Fibroblast of upper back skin (primary cell): ENCODE measurements around the gene SLC35E2B.
A peak's percentile ranks its signal among the peaks of the same experiment; 100 is the strongest.
"Not testable (repeated sequence)": the region's sequence is repeated elsewhere in the genome, so short reads cannot be mapped to it uniquely, and the experiment has no call there.

Experiments used
- DNase-seq: peaks from one replicate; pipeline ENCODE4 v3.0.0-alpha.2; 2013

SLC35E2B gene

GRCh38 chr1:1637479-1637875, 55.1 kb downstream of the SLC35E2B start:
- DNase-seq: not testable (repeated sequence)

GRCh38 chr1:1636621-1637478, 55.7 kb downstream of the SLC35E2B start:
- DNase-seq: not testable (repeated sequence)

GRCh38 chr1:1634613-1635012, 58.0 kb downstream of the SLC35E2B start:
- not testable (repeated sequence) for DNase-seq

GRCh38 chr1:1633409-1633808, 59.2 kb downstream of the SLC35E2B start:
- DNase-seq: not testable (repeated sequence)

- no peak for DNase-seq
These were observed 60.7 kb downstream of the SLC35E2B start, which contains the start of gene MMP23B for GRCh38 chr1:1631782-1632420. Gene MMP23B, plus strand, starts transcription at chr1:1632173. Its CDS starts 46 bp downstream, at chr1:1632219.

GRCh38 chr1:1630965-1631781, 61.4 kb downstream of the SLC35E2B start:
- no peak for DNase-seq

- peak; percentile 68 for DNase-seq
These were observed 62.2 kb downstream of the SLC35E2B start for GRCh38 chr1:1630191-1630964.

- DNase-seq: no peak
These were observed 63.0 kb downstream of the SLC35E2B start for GRCh38 chr1:1629430-1630190.

- DNase-seq: no peak
These were observed 63.7 kb downstream of the SLC35E2B start for GRCh38 chr1:1628754-1629429.

GRCh38 chr1:1627829-1628753, 64.5 kb downstream of the SLC35E2B start:
- no peak for DNase-seq

- DNase-seq: no peak
These were observed 65.2 kb downstream of the SLC35E2B start for GRCh38 chr1:1627261-1627828.

- DNase-seq: no peak
These were observed 66.1 kb downstream of the SLC35E2B start for GRCh38 chr1:1626207-1627141.

GRCh38 chr1:1625824-1626206, 66.8 kb downstream of the SLC35E2B start:
- no peak for DNase-seq

GRCh38 chr1:1625404-1625775, 67.2 kb downstream of the SLC35E2B start:
- no peak for DNase-seq

- no peak for DNase-seq
These were observed 67.9 kb downstream of the SLC35E2B start for GRCh38 chr1:1624443-1625403.

GRCh38 chr1:1623631-1624442, 68.8 kb downstream of the SLC35E2B start:
- DNase-seq: no peak
